Body of pancreas (tissue), 4 donors: ENCODE measurements around the gene PDE2A.

Experiments
- POLR2A ChIP-seq, 3 donors: fragments of 450-650 bp; IDR thresholded peaks; one replicate each; pipeline ENCODE4 v1.6.1; 2016; ENCODE audit warnings: antibody characterized with exemption in 3 of 3, mild to moderate bottlenecking in 2 of 3
- TF ChIP-seq, protein P1 (sequence below), 7 experiments: fragments of 450-650 bp in 4 of 7; fragments of 200-600 bp in 3 of 7; sonication (generic) in 3 of 7; IDR thresholded peaks; one replicate each; pipeline ENCODE4 v1.5.1; 2016 to 2019; ENCODE audit warnings: antibody characterized with exemption in 7 of 7

DNA sequence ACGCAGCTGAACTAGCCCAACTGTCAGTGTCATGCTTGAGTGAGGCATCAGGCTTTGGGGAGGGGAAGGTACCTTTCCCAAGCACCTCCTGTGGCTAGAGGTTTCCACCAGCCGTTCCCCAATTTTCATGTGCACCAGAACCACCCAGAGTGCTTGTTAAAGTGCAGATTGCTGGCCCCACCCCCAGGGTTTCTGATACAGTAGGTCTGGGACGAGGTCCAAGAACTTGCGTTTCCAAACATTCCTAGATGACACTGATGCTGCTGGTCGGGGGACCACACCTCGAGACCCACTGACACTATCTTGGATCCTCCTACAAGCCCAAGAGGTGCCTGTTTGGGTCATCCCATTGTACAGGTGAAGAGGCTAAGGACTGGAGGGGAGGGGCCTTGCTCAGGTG, 59.8 kb downstream of the PDE2A start:
- TF ChIP-seq, protein P1, sequence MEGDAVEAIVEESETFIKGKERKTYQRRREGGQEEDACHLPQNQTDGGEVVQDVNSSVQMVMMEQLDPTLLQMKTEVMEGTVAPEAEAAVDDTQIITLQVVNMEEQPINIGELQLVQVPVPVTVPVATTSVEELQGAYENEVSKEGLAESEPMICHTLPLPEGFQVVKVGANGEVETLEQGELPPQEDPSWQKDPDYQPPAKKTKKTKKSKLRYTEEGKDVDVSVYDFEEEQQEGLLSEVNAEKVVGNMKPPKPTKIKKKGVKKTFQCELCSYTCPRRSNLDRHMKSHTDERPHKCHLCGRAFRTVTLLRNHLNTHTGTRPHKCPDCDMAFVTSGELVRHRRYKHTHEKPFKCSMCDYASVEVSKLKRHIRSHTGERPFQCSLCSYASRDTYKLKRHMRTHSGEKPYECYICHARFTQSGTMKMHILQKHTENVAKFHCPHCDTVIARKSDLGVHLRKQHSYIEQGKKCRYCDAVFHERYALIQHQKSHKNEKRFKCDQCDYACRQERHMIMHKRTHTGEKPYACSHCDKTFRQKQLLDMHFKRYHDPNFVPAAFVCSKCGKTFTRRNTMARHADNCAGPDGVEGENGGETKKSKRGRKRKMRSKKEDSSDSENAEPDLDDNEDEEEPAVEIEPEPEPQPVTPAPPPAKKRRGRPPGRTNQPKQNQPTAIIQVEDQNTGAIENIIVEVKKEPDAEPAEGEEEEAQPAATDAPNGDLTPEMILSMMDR (IDR thresholded peaks at IDR 0.05): no peak
- no peak for TF ChIP-seq POLR2A (IDR thresholded peaks at IDR 0.05)
